ENCODE data around the gene SND1. TPM values are rescaled to one million over a fixed set of nuclear protein-coding genes. Genes with fewer than 3 reads are reported as not detected.

The SND1 gene
- total and polyA plus RNA-seq, 2 donors (not counting 1 experiment from before 2014, with no cell fraction given), result 44.4 to 165 TPM

DNA sequence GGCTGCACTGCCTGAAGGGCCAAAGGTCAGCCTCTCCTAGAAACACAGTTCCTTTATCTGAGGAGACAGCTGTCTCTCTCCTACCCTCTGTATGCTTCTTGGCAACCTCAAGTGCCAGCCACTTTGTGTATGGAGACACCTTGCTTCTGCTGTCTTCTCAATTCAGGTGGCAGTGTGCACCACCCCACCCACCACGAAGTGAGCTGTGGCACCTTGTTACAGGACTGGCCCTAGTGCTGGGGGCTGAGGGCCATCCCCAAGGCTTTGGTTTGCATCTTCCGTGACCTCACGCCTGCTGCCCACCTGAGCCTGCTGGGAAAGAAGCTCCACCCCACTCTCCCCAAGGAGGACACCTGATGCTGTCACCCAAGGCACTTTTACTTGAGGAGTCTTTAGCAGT lies 426.3 kb downstream of the SND1 start:
- ChIA-PET POLR2A (no interaction called here), CTCF (no interaction called here)
- no peaks in the 10 kb centered on the region for H3K4me1 ChIP-seq (ENCODE audit: control insufficient read depth in 2 of 2, insufficient read depth in 2 of 2, low read length in 2 of 2)
- H3K9me3 Mint-ChIP-seq (ENCODE audit: insufficient read depth), result no peaks in the 10 kb centered on the region
- no peak overlapping the region for H3K27ac Mint-ChIP-seq
- H3K27me3 Mint-ChIP-seq, result no peaks in the 10 kb centered on the region
- DNase-seq (no peak), ATAC-seq (ENCODE audit: low read depth) (no peak)
- H3K9ac ChIP-seq (ENCODE audit: low read length), result no peak overlapping the region
- TF ChIP-seq EZH2 (IDR thresholded peaks at IDR 0.05; ENCODE audit: borderline replicate concordance, insufficient read depth, low read depth, low read length, poor library complexity, severe bottlenecking) (no peak), CTCF (IDR thresholded peaks at IDR 0.05) (no peak)
- no peak overlapping the region for H3K4me3 ChIP-seq (ENCODE audit: control extremely low read depth in 1 of 5, extremely low read depth in 1 of 5, insufficient read depth in 1 of 5, low read depth in 2 of 5, low read length in 4 of 5)
- H3K4me2 ChIP-seq (replicated peaks; ENCODE audit: low read depth, low read length, poor library complexity, severe bottlenecking), result no peak overlapping the region
- no peak overlapping the region for H3K27ac ChIP-seq (ENCODE audit: low read length in 2 of 2)
- no peaks in the 10 kb centered on the region for H3K27me3 ChIP-seq (replicated peaks in 1 of 4; ENCODE audit: control extremely low read depth in 1 of 4, control insufficient read depth in 3 of 4, insufficient read depth in 4 of 4, low read length in 3 of 4)
- no peak overlapping the region for H2AFZ ChIP-seq (ENCODE audit: insufficient read depth, low read depth, low read length, poor library complexity, severe bottlenecking)
- H4K20me1 ChIP-seq (ENCODE audit: control insufficient read depth, insufficient read depth, low read length, poor library complexity, severe bottlenecking), result no peaks in the 10 kb centered on the region
- WGBS (ENCODE audit: insufficient coverage), result 93% methylated on average over 3 of the region's 3 CpGs
- H3K36me3 ChIP-seq (replicated peaks in 1 of 2; ENCODE audit: control extremely low read depth in 1 of 2, control insufficient read depth in 1 of 2, extremely low read depth in 1 of 2, insufficient read depth in 2 of 2, low read length in 1 of 2), result peaks cover 3 to 68% of the 10 kb centered on the region in 2 experiments
- H3K4me1 Mint-ChIP-seq, result no peaks in the 10 kb centered on the region
- H3K79me2 ChIP-seq (ENCODE audit: control insufficient read depth, insufficient read depth, low read length), result no peaks in the 10 kb centered on the region
- no peak overlapping the region for H3K4me3 Mint-ChIP-seq
- intact Hi-C loops (cut with micrococcal nuclease), result no loop called here
- no peaks in the 10 kb centered on the region for H3K9me3 ChIP-seq (ENCODE audit: control extremely low read depth in 1 of 3, control insufficient read depth in 2 of 3, insufficient read depth in 1 of 3, low read length in 2 of 3)

DNA sequence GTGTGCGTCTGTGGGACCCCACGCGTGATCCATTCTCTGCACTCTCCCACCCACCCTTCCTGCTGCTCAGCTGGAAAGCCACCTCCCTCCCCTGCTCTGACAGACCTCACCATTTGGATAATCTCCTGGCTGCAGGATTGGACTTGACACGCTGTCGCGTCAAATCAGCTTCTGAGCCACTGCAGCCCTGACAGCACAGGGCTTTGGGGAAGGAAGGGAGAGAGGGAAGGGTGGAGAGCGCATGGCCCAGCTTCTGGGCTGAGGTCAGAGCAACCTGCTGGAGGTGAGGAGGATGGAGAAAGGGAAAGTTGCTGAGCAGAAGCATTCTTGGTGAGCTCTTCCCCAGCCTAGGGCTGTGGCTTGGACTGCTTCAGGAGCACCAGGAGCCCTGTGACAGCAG lies 428.2 kb downstream of the SND1 start:
- peaks cover 4 to 66% of the 10 kb centered on the region in 2 experiments for H3K36me3 ChIP-seq (replicated peaks in 1 of 2; ENCODE audit: control extremely low read depth in 1 of 2, control insufficient read depth in 1 of 2, extremely low read depth in 1 of 2, insufficient read depth in 2 of 2, low read length in 1 of 2)

More for the DNA sequence above, 428.2 kb downstream of the SND1 start:
- no peak for DNase-seq
- Histone ChIP-seq H3K4me2 (replicated peaks; ENCODE audit: low read depth, low read length, poor library complexity, severe bottlenecking) (no peak overlapping the region), H3K9ac (ENCODE audit: low read length) (no peak overlapping the region), H3K79me2 (ENCODE audit: control insufficient read depth, insufficient read depth, low read length) (no peaks in the 10 kb centered on the region), H4K20me1 (ENCODE audit: control insufficient read depth, insufficient read depth, low read length, poor library complexity, severe bottlenecking) (no peaks in the 10 kb centered on the region), H3K9me3 (ENCODE audit: control extremely low read depth in 1 of 3, control insufficient read depth in 2 of 3, insufficient read depth in 1 of 3, low read length in 2 of 3) (no peaks in the 10 kb centered on the region), H2AFZ (ENCODE audit: insufficient read depth, low read depth, low read length, poor library complexity, severe bottlenecking) (no peak overlapping the region), H3K27me3 (replicated peaks in 1 of 4; ENCODE audit: control extremely low read depth in 1 of 4, control insufficient read depth in 3 of 4, insufficient read depth in 4 of 4, low read length in 3 of 4) (no peaks in the 10 kb centered on the region), H3K27ac (ENCODE audit: low read length in 2 of 2) (no peak overlapping the region), H3K4me3 (ENCODE audit: control extremely low read depth in 1 of 5, extremely low read depth in 1 of 5, insufficient read depth in 1 of 5, low read depth in 2 of 5, low read length in 4 of 5) (no peak overlapping the region), H3K4me1 (ENCODE audit: control insufficient read depth in 2 of 2, insufficient read depth in 2 of 2, low read length in 2 of 2) (no peaks in the 10 kb centered on the region)
- peak overlapping the region; percentile 71 for H3K27ac Mint-ChIP-seq
- POLR2A ChIA-PET, result no interaction called here
- TF ChIP-seq CTCF (IDR thresholded peaks at IDR 0.05) (no peak), EZH2 (IDR thresholded peaks at IDR 0.05; ENCODE audit: borderline replicate concordance, insufficient read depth, low read depth, low read length, poor library complexity, severe bottlenecking) (no peak)
- ATAC-seq (ENCODE audit: low read depth), result no peak
- CTCF ChIA-PET, result interaction anchor here (2.0 kb wide), 1 partner anchor 129 kb away, joined by 5 read pairs; no protein-coding TSS in a partner anchor
- H3K9me3 Mint-ChIP-seq (ENCODE audit: insufficient read depth), result no peaks in the 10 kb centered on the region
- H3K27me3 Mint-ChIP-seq, result no peaks in the 10 kb centered on the region
- WGBS (ENCODE audit: insufficient coverage), result 100% methylated on average over 4 of the region's 7 CpGs
- H3K4me1 Mint-ChIP-seq, result no peaks in the 10 kb centered on the region
- no peak overlapping the region for H3K4me3 Mint-ChIP-seq
- intact Hi-C loops (cut with micrococcal nuclease), result no loop called here

Measured in B cell (primary cell).